GM23248 (cell line): ENCODE data around the gene CTAGE1. TPM values are rescaled to one million over a fixed set of nuclear protein-coding genes. Genes with fewer than 3 reads are reported as not detected.

ENCODE experiments used
- DNase-seq: peaks from one replicate; pipeline ENCODE4 v3.0.0-alpha.2; 2015
- H2AFZ ChIP-seq: fragments of 200-600 bp; sonication (generic); 2 replicates; pipeline ENCODE4 v1.6.1; 2016; ENCODE audit warnings: antibody characterized with exemption
- H3F3A ChIP-seq: fragments of 200-600 bp; sonication (generic); 2 replicates; pipeline ENCODE4 v1.6.1; 2016; ENCODE audit warnings: mild to moderate bottlenecking, antibody characterized with exemption, mixed run types; ENCODE audit not compliant: insufficient read depth
- H3K27ac ChIP-seq: fragments of 200-600 bp; sonication (generic); 2 replicates; pipeline ENCODE4 v1.5.1; 2016; ENCODE audit warnings: mild to moderate bottlenecking
- H3K27me3 ChIP-seq: fragments of 200-600 bp; sonication (generic); replicated peaks from 2 replicates; pipeline ENCODE4 v1.6.1; 2016; ENCODE audit warnings: mild to moderate bottlenecking; ENCODE audit not compliant: insufficient read depth
- H3K36me3 ChIP-seq: fragments of 200-600 bp; sonication (generic); 2 replicates; pipeline ENCODE4 v1.6.1; 2016; ENCODE audit warnings: low read depth, mild to moderate bottlenecking
- H3K4me1 ChIP-seq: fragments of 200-600 bp; sonication (generic); 2 replicates; pipeline ENCODE4 v1.6.1; 2016; ENCODE audit warnings: mild to moderate bottlenecking; ENCODE audit not compliant: insufficient read depth
- H3K4me2 ChIP-seq: fragments of 200-600 bp; sonication (generic); one replicate; pipeline ENCODE4 v1.6.1; 2016; ENCODE audit warnings: mild to moderate bottlenecking; ENCODE audit not compliant: unreplicated experiment
- H3K4me3 ChIP-seq: fragments of 200-600 bp; sonication (generic); 2 replicates; pipeline ENCODE4 v1.5.1; 2016; ENCODE audit warnings: mild to moderate bottlenecking
- H3K79me2 ChIP-seq: fragments of 200-600 bp; sonication (generic); 2 replicates; pipeline ENCODE4 v1.6.1; 2016; ENCODE audit warnings: mild to moderate bottlenecking; ENCODE audit not compliant: insufficient read depth
- H3K9ac ChIP-seq: fragments of 200-600 bp; sonication (generic); 2 replicates; pipeline ENCODE4 v1.6.1; 2016; ENCODE audit warnings: mild to moderate bottlenecking
- H3K9me2 ChIP-seq: fragments of 200-600 bp; sonication (generic); 2 replicates; pipeline ENCODE4 v1.6.1; 2016; ENCODE audit warnings: mixed run types, mild to moderate bottlenecking, moderate library complexity; ENCODE audit not compliant: insufficient read depth
- H3K9me3 ChIP-seq: fragments of 200-600 bp; sonication (generic); one replicate; pipeline ENCODE4 v1.6.1; 2017; ENCODE audit warnings: low read depth
- H4K20me1 ChIP-seq: fragments of 200-600 bp; sonication (generic); 2 replicates; pipeline ENCODE4 v1.6.0; 2016; ENCODE audit not compliant: insufficient read depth
- EZH2 ChIP-seq: fragments of 200-600 bp; sonication (generic); IDR thresholded peaks from 2 replicates; pipeline ENCODE4 v1.6.1; 2018; ENCODE audit warnings: antibody characterized with exemption, mild to moderate bottlenecking; ENCODE audit not compliant: insufficient read depth, poor library complexity, severe bottlenecking
- EZH2phosphoT487 ChIP-seq: fragments of 200-600 bp; sonication (generic); IDR thresholded peaks from 2 replicates; pipeline ENCODE4 v1.6.1; 2018; ENCODE audit warnings: antibody characterized with exemption, moderate library complexity, mild to moderate bottlenecking, low read depth; ENCODE audit not compliant: insufficient read depth
- WGBS, 2 experiments: methylation state at CpG; one replicate each; pipeline ENCODE4 v1.1.6; 2015 to 2017; ENCODE audit warnings: low lambda C conversion rate in 2 of 2, low coverage in 1 of 2; ENCODE audit errors: missing lambda C conversion rate in 2 of 2; 5-methylcytosine and 5-hydroxymethylcytosine counted together
- in situ Hi-C: fragments of 300-500 bp; cut with MboI; formaldehyde crosslinking; loops from 2 replicates; pipeline ENCODE4 v1.15.0; 2020
- polyA plus RNA-seq: library from polyadenylated mRNA; unstranded; fragments of >200 nt; fragmentation: Nextera tagmentation; extraction: Ambion mirVana; gene quantifications from 2 replicates; pipeline ENCODE4 v1.2.1, GENCODE V29; 2016
- total RNA-seq: library from RNA; depleted of rRNA; stranded (reverse); fragments of >200 nt; shearing (Covaris generic); gene quantifications from 2 replicates; pipeline ENCODE4 v1.2.3, GENCODE V29; 2014; rRNA removed

The CTAGE1 gene
- total and polyA plus RNA-seq, 2 experiments from 2014 or later = 0.06 to 0.11 TPM

- Histone ChIP-seq H2AFZ (no peak overlapping the region), H3K9me2 (no peaks in the 10 kb centered on the region), H3K9ac (no peak overlapping the region), H3K36me3 (no peaks in the 10 kb centered on the region), H3K27me3 (no peaks in the 10 kb centered on the region), H3K4me3 (no peak overlapping the region), H3F3A (no peaks in the 10 kb centered on the region), H4K20me1 (no peaks in the 10 kb centered on the region), H3K4me2 (no peak overlapping the region), H3K4me1 (peaks cover 7% of the 10 kb centered on the region; the same call in 1 of the 2 replicates), H3K79me2 (no peaks in the 10 kb centered on the region), H3K9me3 (no peaks in the 10 kb centered on the region), H3K27ac (no peak overlapping the region)
- in situ Hi-C loops = no loop called here
- DNase-seq = no peak
- TF ChIP-seq EZH2phosphoT487 = no peak
- no peak for TF ChIP-seq EZH2
- 32 to 50% methylated on average over 1 of the region's 1 CpG for whole genome bisulfite sequencing, 2 experiments
Observed at GRCh38 chr18:22368021-22368420, 49.7 kb downstream of the CTAGE1 start.

- peak; percentile 25 for DNase-seq
- Histone ChIP-seq H3K4me1 (peaks cover 7% of the 10 kb centered on the region; the same call in 1 of the 2 replicates), H3K9ac (no peak overlapping the region), H2AFZ (no peak overlapping the region), H3K4me3 (no peak overlapping the region), H3F3A (no peaks in the 10 kb centered on the region), H3K36me3 (no peaks in the 10 kb centered on the region), H3K4me2 (no peak overlapping the region), H3K9me3 (no peaks in the 10 kb centered on the region), H3K9me2 (no peaks in the 10 kb centered on the region), H4K20me1 (no peaks in the 10 kb centered on the region), H3K27ac (no peak overlapping the region), H3K79me2 (no peaks in the 10 kb centered on the region), H3K27me3 (0 out of 2 replicates have a peak, but pooled peaks cover 4% of the 10 kb centered on the region)
- no peak for TF ChIP-seq EZH2
- no peak for TF ChIP-seq EZH2phosphoT487
- in situ Hi-C loops = no loop called here
Observed at GRCh38 chr18:22367303-22367702, 50.4 kb downstream of the CTAGE1 start.

GRCh38 chr18:22363867-22364463 lies 53.8 kb downstream of the CTAGE1 start:
- no peaks in the 10 kb centered on the region for H3K79me2 ChIP-seq
- no peaks in the 10 kb centered on the region for H3K36me3 ChIP-seq
- no peak for TF ChIP-seq EZH2
- no peak for TF ChIP-seq EZH2phosphoT487
- H3K9ac ChIP-seq = no peak overlapping the region
- no peaks in the 10 kb centered on the region for H3K9me3 ChIP-seq
- 89 to 100% methylated on average over 1 of the region's 1 CpG for WGBS, 2 experiments
- H4K20me1 ChIP-seq = no peaks in the 10 kb centered on the region
- no peaks in the 10 kb centered on the region for H3K9me2 ChIP-seq
- in situ Hi-C loops = no loop called here
- no peak for DNase-seq
- no peak overlapping the region for H2AFZ ChIP-seq
- no peak overlapping the region for H3K27ac ChIP-seq
- 0 out of 2 replicates have a peak, but pooled peaks cover 4% of the 10 kb centered on the region for H3K27me3 ChIP-seq
- H3F3A ChIP-seq = no peaks in the 10 kb centered on the region
- no peak overlapping the region for H3K4me2 ChIP-seq
- H3K4me1 ChIP-seq = peaks cover 7% of the 10 kb centered on the region; the same call in 1 of the 2 replicates
- H3K4me3 ChIP-seq = no peak overlapping the region

Other genes with a start within 250 kb of the CTAGE1 start
- gene GATA6, start 248.3 kb downstream of the CTAGE1 start, total RNA-seq = 17.6 and 19.0 TPM in 2 replicates
- gene GATA6, start 248.3 kb downstream of the CTAGE1 start, polyA plus RNA-seq = 6.6 and 6.9 TPM in 2 replicates